SKM-1 treated with dmso at 0.1 percent for 144 hours (cell line): ENCODE measurements around the gene ABL2.
"Not testable (repeated sequence)": the region's sequence is repeated elsewhere in the genome, so short reads cannot be mapped to it uniquely, and the experiment has no call there.

Source experiments
- DNase-seq: peaks from one replicate; lab custom pipeline; 2025; ENCODE audit not compliant: unreplicated experiment; lab: John Stamatoyannopoulos, UW

Gene ABL2

DNA sequence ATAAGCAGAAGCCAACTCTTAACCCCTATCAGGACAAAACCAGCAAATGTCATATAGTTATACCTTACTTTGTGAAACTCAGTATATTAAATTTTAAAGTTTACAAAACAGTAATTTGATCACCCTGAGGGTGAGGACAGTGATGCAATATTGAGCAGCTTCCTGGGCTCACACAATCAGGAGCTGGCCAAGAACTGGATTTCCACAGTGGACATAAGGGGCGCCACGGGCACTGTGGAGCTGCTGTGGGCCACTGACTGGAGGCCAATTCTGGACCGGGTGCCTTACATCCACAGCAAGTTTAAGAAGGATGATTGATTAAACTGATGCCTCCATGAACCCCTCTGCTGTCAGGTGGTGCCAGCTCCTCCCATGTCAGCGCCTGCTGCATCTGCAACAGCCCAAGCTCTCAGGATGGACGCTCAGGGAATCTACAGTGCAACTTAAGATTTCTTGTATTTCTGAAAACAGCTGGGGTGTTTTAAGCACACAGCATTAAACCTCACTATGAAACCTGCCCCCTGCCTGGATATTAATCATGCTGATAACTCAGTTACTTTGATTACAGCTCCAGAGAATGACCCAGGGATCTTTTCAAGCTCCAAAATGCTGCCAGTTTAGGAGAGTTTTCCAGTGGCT, 91.7 kb downstream of the ABL2 start:
- no peak for DNase-seq

DNA sequence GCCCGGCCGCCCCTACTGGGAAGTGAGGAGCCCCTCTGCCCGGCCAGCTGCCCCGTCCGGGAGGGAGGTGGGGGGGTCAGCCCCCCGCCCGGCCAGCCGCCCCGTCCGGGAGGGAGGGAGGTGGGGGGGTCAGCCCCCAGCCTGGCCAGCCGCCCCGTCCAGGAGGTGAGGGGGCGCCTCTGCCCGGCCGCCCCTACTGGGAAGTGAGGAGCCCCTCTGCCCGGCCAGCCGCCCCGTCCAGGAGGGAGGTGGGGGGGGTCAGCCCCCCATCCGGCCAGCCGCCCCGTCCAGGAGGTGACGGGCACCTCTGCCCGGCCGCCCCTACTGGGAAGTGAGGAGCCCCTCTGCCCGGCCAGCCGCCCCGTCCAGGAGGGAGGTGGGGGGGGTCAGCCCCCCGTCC, 93.8 kb downstream of the ABL2 start:
- not testable (repeated sequence) for DNase-seq

GRCh38 chr1:179135168-179135567, 94.3 kb downstream of the ABL2 start:
- not testable (repeated sequence) for DNase-seq

GRCh38 chr1:179129702-179130473, 99.6 kb downstream of the ABL2 start:
- peak; percentile 69 for DNase-seq

GRCh38 chr1:179128520-179128919, 101.0 kb downstream of the ABL2 start:
- DNase-seq: no peak

DNA sequence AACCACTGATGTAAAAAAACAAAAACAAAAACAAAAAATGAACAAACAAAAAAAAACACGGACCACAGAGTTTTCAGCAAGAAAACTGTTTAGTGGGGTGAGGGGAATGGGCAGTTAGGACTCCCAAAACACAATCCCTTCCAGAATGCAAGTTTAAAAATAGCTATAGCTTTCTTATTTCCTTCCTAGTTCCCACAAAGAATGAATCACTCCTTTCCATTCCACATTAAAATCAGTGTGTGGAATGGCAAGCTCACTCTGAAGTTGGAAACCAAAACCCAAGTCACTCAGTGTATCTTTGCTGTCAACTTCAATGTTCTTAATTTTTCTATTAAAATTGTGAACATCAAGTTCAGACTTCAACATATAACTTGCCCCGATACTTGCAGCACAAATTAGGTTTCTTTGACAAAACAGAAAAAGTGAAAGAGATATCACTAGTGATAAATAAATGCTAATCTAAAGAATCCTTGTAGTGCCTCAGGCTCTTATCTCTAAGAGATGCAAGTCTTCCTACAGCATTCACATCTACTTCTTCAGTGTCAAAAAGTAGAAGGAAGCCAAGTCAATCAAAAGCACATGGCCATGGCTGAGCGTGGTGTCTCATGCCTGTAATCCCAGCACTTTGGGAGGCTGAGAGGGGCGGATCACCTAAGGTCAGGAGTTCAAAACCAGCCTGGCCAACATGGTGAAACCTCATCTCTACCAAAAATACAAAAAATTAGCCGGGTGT, 102.1 kb downstream of the ABL2 start:
- DNase-seq: no peak

- no peak for DNase-seq
These were observed 103.0 kb downstream of the ABL2 start for GRCh38 chr1:179126338-179127060.

- DNase-seq: no peak
These were observed 104.6 kb downstream of the ABL2 start for GRCh38 chr1:179124873-179125272.

DNA sequence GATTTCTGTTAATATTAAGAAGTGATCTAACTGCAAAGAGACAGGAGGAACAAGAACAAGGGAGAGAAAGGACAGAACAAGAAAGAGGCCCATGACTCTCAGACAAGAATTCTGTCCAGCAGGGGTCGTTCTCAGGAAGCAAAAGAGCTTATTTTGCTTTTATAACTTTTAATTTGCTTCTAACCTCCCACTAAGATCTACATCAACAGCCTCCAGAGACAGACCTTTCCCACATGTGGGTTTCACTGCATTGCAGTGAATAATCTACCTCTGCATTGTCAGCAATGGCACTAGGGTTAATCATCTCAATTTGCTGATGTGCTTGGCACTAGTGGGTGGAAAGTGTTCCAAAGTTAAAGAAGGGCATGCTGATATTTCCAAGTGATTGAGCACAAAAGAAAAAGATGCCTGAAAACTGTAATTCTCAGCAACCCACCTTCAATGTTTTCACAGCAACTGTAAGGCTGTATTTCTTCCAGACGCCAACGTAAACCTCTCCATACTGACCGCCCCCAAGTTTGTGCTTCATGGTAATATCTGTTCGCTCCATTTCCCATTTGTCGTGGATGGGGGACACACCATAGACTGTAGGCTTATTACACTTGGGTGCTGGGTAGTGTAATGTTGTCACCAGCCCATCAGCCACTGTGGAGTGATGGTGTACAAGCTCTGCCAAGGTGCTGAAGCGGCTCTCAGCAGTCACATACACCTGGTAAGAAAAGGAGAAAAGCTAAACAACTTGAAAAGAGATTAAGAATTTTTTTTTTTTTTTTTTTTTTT, 108.1 kb downstream of the ABL2 start:
- peak; percentile 24 for DNase-seq

DNA sequence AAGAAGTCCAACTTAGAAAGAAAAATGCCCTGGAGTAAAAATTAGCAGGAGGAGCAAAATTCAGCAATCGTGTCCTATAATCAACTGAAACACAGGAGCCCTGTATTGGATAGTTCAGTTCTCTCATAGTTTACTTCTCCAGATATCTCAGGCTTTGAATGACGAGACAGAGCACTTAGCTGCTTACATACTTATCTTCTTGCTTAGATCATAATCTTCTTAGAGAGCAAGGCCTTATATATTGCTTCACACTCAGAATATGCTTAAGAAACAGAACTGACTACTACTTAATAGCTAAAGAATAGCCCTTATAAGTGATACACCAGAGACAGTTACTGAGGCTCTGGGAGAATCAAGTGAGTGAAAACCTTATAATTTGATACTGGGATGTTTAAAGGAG, 108.7 kb downstream of the ABL2 start:
- DNase-seq: no peak

DNA sequence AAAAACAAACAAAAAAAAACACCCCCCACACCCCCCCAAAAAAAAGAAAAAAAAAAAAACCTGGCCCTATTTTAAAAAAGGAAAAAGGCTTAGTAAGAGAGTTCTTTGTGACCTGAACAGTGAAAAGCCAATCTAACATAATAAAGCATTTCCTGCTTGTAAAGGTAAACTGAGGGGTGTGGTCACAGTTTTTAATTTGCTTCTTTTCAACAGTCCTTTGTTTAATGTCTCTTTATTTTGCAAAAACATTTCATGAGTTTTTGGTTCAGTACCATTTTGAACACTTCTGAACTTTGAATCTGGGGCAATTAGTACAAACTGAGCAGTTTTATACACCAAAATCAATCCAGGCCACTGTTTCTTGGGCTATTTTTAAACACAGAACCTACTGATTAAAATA, 110.0 kb downstream of the ABL2 start:
- DNase-seq: no peak

DNA sequence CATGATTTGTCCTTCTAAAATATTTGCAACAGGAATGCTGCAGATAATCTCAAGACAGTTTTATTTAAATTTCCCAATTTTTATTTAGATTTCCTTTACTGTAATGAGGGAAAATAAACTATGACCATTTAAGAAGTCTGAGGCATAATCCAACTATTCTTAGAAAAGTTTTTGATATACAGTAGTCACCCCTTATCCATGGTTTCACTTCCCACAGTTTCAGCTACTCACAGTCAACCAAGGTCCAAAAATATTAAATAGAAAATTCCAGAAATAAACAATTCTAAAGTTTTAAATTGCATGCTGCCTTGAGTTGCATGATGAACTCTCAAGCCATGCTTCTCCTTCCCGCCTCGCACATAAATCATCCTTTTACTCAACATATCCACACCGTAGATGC, 114.3 kb downstream of the ABL2 start:
- no peak for DNase-seq

DNA sequence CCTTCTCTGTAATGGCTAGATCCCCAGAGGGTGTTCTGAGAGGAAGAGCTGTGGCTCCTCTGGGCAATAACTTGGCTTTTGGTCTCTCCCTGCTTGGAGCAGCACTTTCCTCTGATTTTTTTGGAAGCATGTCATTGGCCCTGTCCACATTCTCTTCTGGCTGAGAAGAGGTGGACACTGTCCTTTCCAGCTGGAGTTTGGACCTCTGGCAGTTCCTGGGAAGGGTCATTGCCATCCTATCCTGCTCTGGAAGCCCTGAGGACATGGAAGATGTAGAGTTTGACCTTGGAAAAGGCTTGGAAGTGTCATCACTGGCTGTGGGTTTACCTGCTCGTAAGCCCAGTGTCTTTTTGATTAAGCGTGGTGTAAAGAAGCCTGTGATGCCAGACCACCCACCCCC, 120.8 kb downstream of the ABL2 start:
- no peak for DNase-seq

DNA sequence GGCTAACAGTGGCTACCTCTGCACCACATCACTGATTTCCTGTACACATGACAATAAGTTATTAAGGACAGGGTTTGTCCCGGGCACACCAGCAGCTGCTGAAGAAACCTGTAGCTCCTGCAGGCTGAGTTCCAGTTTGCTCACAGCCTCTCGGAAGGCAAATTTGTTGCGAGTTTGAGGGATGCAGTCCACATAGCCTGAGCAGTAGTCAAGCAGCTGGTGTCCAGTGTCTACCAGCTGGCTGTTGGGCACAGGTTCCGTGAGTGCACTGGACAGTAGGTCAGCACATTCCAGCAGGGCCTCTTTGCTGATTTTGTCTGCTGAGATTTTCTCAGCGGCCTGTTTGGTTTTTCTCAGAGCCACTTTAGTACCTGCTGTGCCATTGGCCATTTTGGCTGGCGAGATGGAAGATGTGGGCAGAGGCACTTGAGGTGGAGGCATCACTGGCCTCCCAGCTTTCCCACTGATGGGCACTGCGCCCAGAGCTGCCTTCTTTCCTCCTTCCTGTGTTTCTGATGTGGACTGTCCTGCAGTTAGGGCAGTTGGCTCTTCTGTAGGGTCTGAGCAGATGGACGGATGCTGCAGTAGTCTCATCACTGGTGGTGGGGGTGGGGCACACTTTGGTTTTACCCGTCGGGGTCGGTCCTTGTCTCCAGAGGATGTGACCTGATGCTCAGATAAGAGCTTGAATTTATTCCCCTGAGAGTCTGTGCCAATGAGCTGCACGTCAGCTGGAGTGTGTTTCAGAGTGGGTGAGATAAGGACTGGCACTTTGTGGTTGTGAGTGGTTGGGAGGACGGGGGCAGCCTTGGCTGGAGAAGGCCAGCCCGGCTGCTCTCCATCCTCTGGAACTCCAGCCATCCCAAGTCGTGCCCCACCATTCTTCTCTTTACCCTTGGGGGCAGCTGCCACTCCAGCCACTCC, 121.5 kb downstream of the ABL2 start:
- DNase-seq: no peak

GRCh38 chr1:179105393-179105792, 124.1 kb downstream of the ABL2 start:
- DNase-seq: no peak

- DNase-seq: no peak
These were observed 124.7 kb downstream of the ABL2 start for GRCh38 chr1:179104611-179105250.

DNA sequence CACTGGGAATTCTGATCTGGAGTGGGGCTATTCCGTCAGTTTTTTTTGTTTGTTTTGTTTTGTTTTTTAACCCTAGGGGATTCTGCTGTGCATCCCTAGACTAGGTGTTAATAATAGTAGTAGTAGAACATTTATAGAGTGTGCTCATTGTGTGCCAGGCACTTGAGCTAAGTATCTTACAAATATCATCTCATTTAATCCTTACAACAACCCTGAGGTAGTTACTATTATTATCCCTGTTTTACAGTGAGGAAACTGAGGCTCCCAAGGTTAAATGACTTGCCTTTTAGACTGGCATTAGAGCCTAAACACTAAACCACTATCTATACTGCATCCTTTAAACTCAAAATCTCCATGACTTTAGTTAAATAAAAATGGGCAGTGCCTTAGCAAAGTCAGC, 125.5 kb downstream of the ABL2 start:
- DNase-seq: no peak

GRCh38 chr1:179101566-179101965, 127.9 kb downstream of the ABL2 start:
- no peak for DNase-seq

DNA sequence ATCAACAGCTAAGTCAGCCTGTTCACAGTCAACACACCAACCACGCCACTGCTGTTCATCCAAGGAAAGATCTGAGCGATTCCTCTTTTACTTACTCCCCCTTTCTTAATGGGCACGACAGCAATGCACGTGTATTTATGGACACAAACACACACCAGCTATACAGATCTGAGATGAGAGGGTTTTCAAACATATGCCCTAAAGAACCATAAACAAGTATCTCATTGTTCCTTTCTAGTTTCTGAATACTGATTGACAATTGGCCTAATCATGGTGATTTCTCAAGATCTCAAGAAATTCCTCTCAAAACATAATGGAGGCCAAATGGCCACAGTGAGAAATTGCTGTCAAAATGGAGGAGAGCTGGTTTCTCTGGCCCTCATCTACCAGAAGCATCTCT, 129.6 kb downstream of the ABL2 start:
- DNase-seq: no peak
